CD4-positive, alpha-beta T cell (primary cell): Measurements from ENCODE around the gene PIK3R1. TPM values are rescaled to one million over a fixed set of nuclear protein-coding genes. Genes with fewer than 3 reads are reported as not detected.
A peak's percentile ranks its signal among the peaks of the same experiment; 100 is the strongest.

Experiments used
- ATAC-seq: fragments of 200-7000 bp; cut with Tn5 transposase; one replicate; pipeline ENCODE4 v1.10.0; 2022; ENCODE audit warnings: mild to moderate bottlenecking; ENCODE audit not compliant: poor library complexity
- CTCF ChIA-PET: fragments of 350-600 bp; sonication (Branson Sonifier 250); formaldehyde crosslinking; loops from one replicate; lab custom pipeline; 2021; ENCODE audit warnings: antibody characterized with exemption, inconsistent platforms; lab: Charles Lee
- POLR2A ChIA-PET: fragments of 350-600 bp; sonication (Branson Sonifier 250); formaldehyde crosslinking; loops from one replicate; lab custom pipeline; 2021; ENCODE audit warnings: antibody characterized with exemption, inconsistent platforms; lab: Charles Lee
- DNase-seq, 14 experiments: peaks; one replicate each; pipeline ENCODE4 v3.0.0-alpha.2; 2013 to 2020; ENCODE audit warnings: mixed read lengths in 2 of 14
- H3K27ac ChIP-seq, 2 donors: one replicate each; pipeline versions ENCODE4 v1.5.1 to v1.7.0; 2013; ENCODE audit warnings: low read length in 2 of 2, low read depth in 1 of 2, mild to moderate bottlenecking in 1 of 2
- H3K27me3 ChIP-seq, 2 experiments: 1 replicate in 1 of 2; 2 replicates in 1 of 2; pipeline versions ENCODE4 v1.6.1 to v1.7.0; 2013; ENCODE audit warnings: low read length in 2 of 2, control low read depth in 1 of 2, mild to moderate bottlenecking in 1 of 2, moderate library complexity in 1 of 2; ENCODE audit not compliant: insufficient read depth in 2 of 2, control insufficient read depth in 1 of 2
- H3K36me3 ChIP-seq: one replicate; pipeline ENCODE4 v1.6.1; 2013; ENCODE audit warnings: low read length, control low read depth; ENCODE audit not compliant: insufficient read depth
- H3K4me1 ChIP-seq: one replicate; pipeline ENCODE4 v1.6.1; 2013; ENCODE audit warnings: low read length, control low read depth; ENCODE audit not compliant: insufficient read depth
- H3K4me3 ChIP-seq: one replicate; pipeline ENCODE4 v1.5.1; 2013; ENCODE audit warnings: mild to moderate bottlenecking, low read length, moderate library complexity
- H3K9me3 ChIP-seq, 2 experiments: 1 replicate in 1 of 2; 2 replicates in 1 of 2; pipeline versions ENCODE4 v1.6.1 to v1.7.0; 2013; ENCODE audit warnings: low read length in 2 of 2, mild to moderate bottlenecking in 2 of 2, control low read depth in 1 of 2, moderate library complexity in 1 of 2; ENCODE audit not compliant: control insufficient read depth in 1 of 2, insufficient read depth in 1 of 2
- H3K27ac Mint-ChIP-seq: one replicate; pipeline ENCODE4 v1.8.0; 2020; ENCODE audit warnings: mixed read lengths
- H3K27me3 Mint-ChIP-seq: one replicate; pipeline ENCODE4 v1.8.0; 2021; ENCODE audit warnings: mixed read lengths
- H3K36me3 Mint-ChIP-seq: one replicate; pipeline ENCODE4 v1.8.0; 2021; ENCODE audit warnings: low read depth, mixed read lengths
- H3K4me1 Mint-ChIP-seq: one replicate; pipeline ENCODE4 v1.8.0; 2021; ENCODE audit warnings: low read depth, mixed read lengths
- H3K4me3 Mint-ChIP-seq: one replicate; pipeline ENCODE4 v1.8.0; 2020; ENCODE audit warnings: mild to moderate bottlenecking, mixed read lengths
- H3K9me3 Mint-ChIP-seq: one replicate; pipeline ENCODE4 v1.8.0; 2020; ENCODE audit warnings: mixed read lengths
- CTCF ChIP-seq: fragments of 200-600 bp; IDR thresholded peaks from one replicate; pipeline ENCODE4 v1.8.0; 2022; ENCODE audit warnings: antibody characterized with exemption, mild to moderate bottlenecking
- intact Hi-C, 2 experiments: fragments of 100-400 bp; cut with DNase I in 1 of 2; cut with micrococcal nuclease in 1 of 2; formaldehyde crosslinking; loops; one replicate each; pipeline versions ENCODE4 v1.15.1 to v1.9.0; 2023 to 2025; cut with DNase I, micrococcal nuclease
- total RNA-seq, 174 experiments: library from RNA in 2 of 174; stranded (reverse) in 2 of 174; gene quantifications; one replicate each; pipeline ENCODE4 v1.2.3 and lab custom pipeline; 2021 to 2026

Gene PIK3R1
- total RNA-seq, 2 experiments from 2014 or later: 455 to 459 TPM

GRCh38 chr5:68247627-68248026 lies 32.1 kb downstream of the PIK3R1 start:
- ATAC-seq: no peak
- Mint-ChIP-seq H3K4me3 (no peak overlapping the region), H3K27ac (no peak overlapping the region), H3K27me3 (no peaks in the 10 kb centered on the region), H3K9me3 (no peaks in the 10 kb centered on the region), H3K4me1 (peaks cover 89% of the 10 kb centered on the region), H3K36me3 (peaks cover 14% of the 10 kb centered on the region)
- Histone ChIP-seq H3K4me1 (peaks cover 46% of the 10 kb centered on the region), H3K27me3 (no peaks in the 10 kb centered on the region), H3K9me3 (no peaks in the 10 kb centered on the region), H3K4me3 (no peak overlapping the region), H3K36me3 (peaks cover 11% of the 10 kb centered on the region), H3K27ac (no peak overlapping the region)
- ChIA-PET CTCF (interaction anchor here (1.5 to 1.9 kb wide), 2 partner anchors 10 to 1001 kb away, joined by 4 to 7 read pairs; no protein-coding TSS in a partner anchor), POLR2A (interaction anchor here (1.5 kb wide), 1 partner anchor 9 kb away, joined by 4 read pairs; no protein-coding TSS in a partner anchor)
- DNase-seq: no peak
- no peak for TF ChIP-seq CTCF
- intact Hi-C loops: loop anchor here in 1 of 2 experiments (10.0 kb wide), 1 partner anchor 1243 kb away; no protein-coding TSS in a partner anchor

- Mint-ChIP-seq H3K27ac (peak overlapping the region; percentile 82), H3K4me1 (peaks cover 88% of the 10 kb centered on the region), H3K4me3 (no peak overlapping the region), H3K36me3 (peaks cover 9% of the 10 kb centered on the region), H3K9me3 (no peaks in the 10 kb centered on the region), H3K27me3 (no peaks in the 10 kb centered on the region)
- ChIA-PET CTCF (interaction anchor here (1.9 kb wide), 1 partner anchor 21 kb away, joined by 5 read pairs; no protein-coding TSS in a partner anchor), POLR2A (interaction anchor here (1.0 to 2.5 kb wide), 3 partner anchors 9 to 33 kb away, joined by 4 to 25 read pairs (median 4); partner anchors contain the start of gene PIK3R1)
- no peak overlapping the region for H3K4me3 ChIP-seq
- peaks cover 4% of the 10 kb centered on the region for H3K36me3 ChIP-seq
- DNase-seq: no peak
- H3K27me3 ChIP-seq: no peaks in the 10 kb centered on the region
- no peak for TF ChIP-seq CTCF
- H3K4me1 ChIP-seq: peaks cover 37% of the 10 kb centered on the region
- H3K9me3 ChIP-seq: no peaks in the 10 kb centered on the region
- no peak for ATAC-seq
- intact Hi-C loops: loop anchor here in 1 of 2 experiments (10.0 kb wide), 1 partner anchor 1244 kb away; no protein-coding TSS in a partner anchor
- no peak overlapping the region for H3K27ac ChIP-seq
These were observed 33.3 kb downstream of the PIK3R1 start for GRCh38 chr5:68248896-68249295.

- H3K9me3 Mint-ChIP-seq: no peaks in the 10 kb centered on the region
- ChIA-PET POLR2A (interaction anchor here (1.0 to 4.5 kb wide), 6 partner anchors 9 to 735 kb away, joined by 3 to 25 read pairs (median 4); partner anchors contain the start of gene PIK3R1), CTCF (interaction anchor here (0.5 to 1.9 kb wide), 4 partner anchors 21 to 1003 kb away, joined by 3 to 5 read pairs (median 3); partner anchors contain the start of gene PIK3R1)
- intact Hi-C loops: loop anchor here in 1 of 2 experiments (10.0 kb wide), 1 partner anchor 1245 kb away; no protein-coding TSS in a partner anchor
- no peaks in the 10 kb centered on the region for H3K27me3 Mint-ChIP-seq
- Histone ChIP-seq H3K27ac (peak overlapping the region in 1 of 2 donors; percentile 20), H3K4me3 (no peak overlapping the region), H3K9me3 (no peaks in the 10 kb centered on the region), H3K4me1 (peaks cover 37% of the 10 kb centered on the region), H3K36me3 (peaks cover 4% of the 10 kb centered on the region), H3K27me3 (no peaks in the 10 kb centered on the region)
- H3K27ac Mint-ChIP-seq: peak overlapping the region; percentile 82
- TF ChIP-seq CTCF: no peak
- no peak overlapping the region for H3K4me3 Mint-ChIP-seq
- H3K36me3 Mint-ChIP-seq: peaks cover 7% of the 10 kb centered on the region
- ATAC-seq: no peak
- H3K4me1 Mint-ChIP-seq: peaks cover 89% of the 10 kb centered on the region
- no peak for DNase-seq
These were observed 34.0 kb downstream of the PIK3R1 start for GRCh38 chr5:68249520-68249919.
